HEK293 (cell line): ENCODE measurements around the gene MXI1.
"Not testable (repeated sequence)": the region's sequence is repeated elsewhere in the genome, so short reads cannot be mapped to it uniquely, and the experiment has no call there.

Experiments
- CTCF ChIA-PET: fragments of 350-600 bp; formaldehyde crosslinking; extraction: SDS; loops from one replicate; lab custom pipeline; 2021; ENCODE audit warnings: antibody characterized with exemption; lab: Yijun Ruan, JAX
- POLR2A ChIA-PET: fragments of 300-600 bp; formaldehyde crosslinking; extraction: SDS; loops from one replicate; lab custom pipeline; 2020; ENCODE audit warnings: antibody characterized with exemption, inconsistent platforms; lab: Yijun Ruan, JAX
- H3K27ac ChIP-seq: fragments of 200-500 bp; sonication (Bioruptor generic); 2 replicates; pipeline ENCODE4 v1.5.1; 2014; ENCODE audit warnings: low read depth, low read length, control low read depth, inconsistent platforms; ENCODE audit errors: extremely low read depth
- H3K36me3 ChIP-seq, 2 experiments: fragments of 200-500 bp in 1 of 2; sonication (Bioruptor generic) in 1 of 2; 1 replicate in 1 of 2; 2 replicates in 1 of 2; pipeline ENCODE4 v1.5.1; 2014 to 2017; ENCODE audit warnings: inconsistent platforms in 2 of 2, low read length in 2 of 2; ENCODE audit not compliant: control insufficient read depth in 2 of 2, insufficient read depth in 1 of 2
- H3K4me1 ChIP-seq: fragments of 200-500 bp; sonication (Bioruptor generic); 2 replicates; pipeline ENCODE4 v1.5.1; 2014; ENCODE audit warnings: mild to moderate bottlenecking, low read length, inconsistent platforms; ENCODE audit not compliant: control insufficient read depth, insufficient read depth
- H3K4me3 ChIP-seq: 2 replicates; pipeline ENCODE4 v1.5.1; 2011; ENCODE audit warnings: low read depth, mild to moderate bottlenecking, control low read depth, low read length, moderate library complexity
- H3K9me3 ChIP-seq: fragments of 200-500 bp; sonication (Bioruptor generic); 2 replicates; pipeline ENCODE4 v1.5.1; 2014; ENCODE audit warnings: low read depth, low read length, inconsistent platforms; ENCODE audit not compliant: control insufficient read depth, insufficient read depth
- GLI4 ChIP-seq: fragments of 450-650 bp; formaldehyde crosslinking; IDR thresholded peaks from 2 replicates; pipeline ENCODE4 v1.5.1; 2016; ENCODE audit warnings: missing biosample characterization, missing genetic modification characterization
- KLF9 ChIP-seq: fragments of 450-650 bp; formaldehyde crosslinking; IDR thresholded peaks from 2 replicates; pipeline ENCODE4 v1.5.1; 2016; ENCODE audit warnings: missing biosample characterization, missing genetic modification characterization, low read depth
- SCRT2 ChIP-seq: fragments of 450-650 bp; formaldehyde crosslinking; IDR thresholded peaks from 2 replicates; pipeline ENCODE4 v1.5.1; 2016; ENCODE audit warnings: missing biosample characterization, missing genetic modification characterization
- ZFP37 ChIP-seq: fragments of 450-650 bp; formaldehyde crosslinking; IDR thresholded peaks from 2 replicates; pipeline ENCODE4 v1.5.1; 2016; ENCODE audit warnings: missing biosample characterization, missing genetic modification characterization
- ZNF146 ChIP-seq: fragments of 450-650 bp; formaldehyde crosslinking; IDR thresholded peaks from 2 replicates; pipeline ENCODE4 v1.5.1; 2016; ENCODE audit warnings: missing biosample characterization, missing genetic modification characterization
- ZNF426 ChIP-seq: fragments of 450-650 bp; formaldehyde crosslinking; IDR thresholded peaks from 2 replicates; pipeline ENCODE4 v1.5.1; 2017; ENCODE audit warnings: missing biosample characterization, missing genetic modification characterization, mild to moderate bottlenecking, inconsistent platforms, moderate library complexity
- ZNF580 ChIP-seq: fragments of 450-650 bp; formaldehyde crosslinking; IDR thresholded peaks from 2 replicates; pipeline ENCODE4 v1.5.1; 2016; ENCODE audit warnings: missing biosample characterization, missing genetic modification characterization
- TF ChIP-seq, protein P1 (sequence below): fragments of 450-650 bp; formaldehyde crosslinking; IDR thresholded peaks from 2 replicates; pipeline ENCODE4 v1.5.1; 2017; ENCODE audit warnings: missing biosample characterization, missing genetic modification characterization

Gene MXI1

GRCh38 chr10:110242511-110242910, 35.1 kb downstream of the MXI1 start:
- H3K36me3 ChIP-seq: peaks cover 9 to 10% of the 10 kb centered on the region in 2 experiments; a peak in 2 of 3 replicates
- TF ChIP-seq ZNF426 (tag by site-specific recombination): no peak
- TF ChIP-seq, protein P1, sequence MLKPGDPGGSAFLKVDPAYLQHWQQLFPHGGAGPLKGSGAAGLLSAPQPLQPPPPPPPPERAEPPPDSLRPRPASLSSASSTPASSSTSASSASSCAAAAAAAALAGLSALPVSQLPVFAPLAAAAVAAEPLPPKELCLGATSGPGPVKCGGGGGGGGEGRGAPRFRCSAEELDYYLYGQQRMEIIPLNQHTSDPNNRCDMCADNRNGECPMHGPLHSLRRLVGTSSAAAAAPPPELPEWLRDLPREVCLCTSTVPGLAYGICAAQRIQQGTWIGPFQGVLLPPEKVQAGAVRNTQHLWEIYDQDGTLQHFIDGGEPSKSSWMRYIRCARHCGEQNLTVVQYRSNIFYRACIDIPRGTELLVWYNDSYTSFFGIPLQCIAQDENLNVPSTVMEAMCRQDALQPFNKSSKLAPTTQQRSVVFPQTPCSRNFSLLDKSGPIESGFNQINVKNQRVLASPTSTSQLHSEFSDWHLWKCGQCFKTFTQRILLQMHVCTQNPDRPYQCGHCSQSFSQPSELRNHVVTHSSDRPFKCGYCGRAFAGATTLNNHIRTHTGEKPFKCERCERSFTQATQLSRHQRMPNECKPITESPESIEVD (tag by site-specific recombination): peak; percentile 62; the same call in 1 of the 2 replicates
- TF ChIP-seq SCRT2 (tag by site-specific recombination): 0 out of 2 replicates have a peak, but pooled peaks have one; percentile 22
- H3K4me3 ChIP-seq: no peak overlapping the region
- no peaks in the 10 kb centered on the region for H3K9me3 ChIP-seq
- ChIA-PET CTCF (interaction anchor here (0.7 to 1.1 kb wide), 2 partner anchors 37 to 44 kb away, joined by 3 to 4 read pairs; no protein-coding TSS in a partner anchor), POLR2A (interaction anchor here (0.9 kb wide), 1 partner anchor 21 kb away, joined by 3 read pairs; no protein-coding TSS in a partner anchor)
- peaks cover 15% of the 10 kb centered on the region for H3K4me1 ChIP-seq
- no peak overlapping the region for H3K27ac ChIP-seq

- Histone ChIP-seq H3K4me3 (no peak overlapping the region), H3K36me3 (peaks cover 4 to 10% of the 10 kb centered on the region in 2 experiments; a peak in 2 of 3 replicates), H3K27ac (no peak overlapping the region), H3K9me3 (no peaks in the 10 kb centered on the region), H3K4me1 (peaks cover 15% of the 10 kb centered on the region)
- POLR2A ChIA-PET: no interaction called here
- CTCF ChIA-PET: interaction anchor here (0.7 to 1.1 kb wide), 3 partner anchors 13 to 34 kb away, joined by 3 read pairs; no protein-coding TSS in a partner anchor
- no peak for TF ChIP-seq ZFP37
- no peak for TF ChIP-seq KLF9 (tag by site-specific recombination)
- TF ChIP-seq GLI4: no peak
- TF ChIP-seq, all 188 proteins: peak for 0
Observed at GRCh38 chr10:110244550-110244949, 37.1 kb downstream of the MXI1 start.

DNA sequence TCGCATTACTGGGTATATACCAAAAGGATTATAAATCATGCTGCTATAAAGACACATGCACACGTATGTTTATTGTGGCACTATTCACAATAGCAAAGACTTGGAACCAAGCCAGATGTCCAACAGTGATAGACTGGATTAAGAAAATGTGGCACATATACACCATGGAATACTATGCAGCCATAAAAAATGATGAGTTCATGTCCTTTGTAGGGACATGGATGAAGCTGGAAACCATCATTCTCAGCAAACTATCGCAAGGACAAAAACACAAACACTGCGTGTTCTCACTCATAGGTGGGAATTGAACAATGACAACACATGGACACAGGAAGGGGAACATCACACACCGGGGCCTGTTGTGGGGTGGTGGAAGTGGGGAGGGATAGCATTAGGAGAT, 40.4 kb downstream of the MXI1 start:
- H3K4me3 ChIP-seq, CTCF ChIA-PET, H3K9me3 ChIP-seq, POLR2A ChIA-PET, H3K27ac ChIP-seq: not testable (repeated sequence)
- Histone ChIP-seq H3K4me1 (peaks cover 12% of the 10 kb centered on the region; the same call in 1 of the 2 replicates), H3K36me3 (peaks cover 4 to 10% of the 10 kb centered on the region in 2 experiments; a peak in 2 of 3 replicates)
- peak; percentile 69; the same call in 1 of the 2 replicates for TF ChIP-seq ZNF580 (tag by site-specific recombination)
- peak; percentile 95 for TF ChIP-seq ZNF146

- Histone ChIP-seq H3K4me1 (peaks cover 10% of the 10 kb centered on the region; the same call in 1 of the 2 replicates), H3K36me3 (peaks cover 4 to 10% of the 10 kb centered on the region in 2 experiments; a peak in 2 of 3 replicates)
- CTCF ChIA-PET, H3K27ac ChIP-seq, H3K4me3 ChIP-seq, H3K9me3 ChIP-seq: not testable (repeated sequence)
- POLR2A ChIA-PET: interaction anchor here (1.0 kb wide), 1 partner anchor 242 kb away, joined by 3 read pairs; no protein-coding TSS in a partner anchor
Observed at GRCh38 chr10:110249489-110249888, 42.1 kb downstream of the MXI1 start.

- H3K4me3 ChIP-seq, H3K9me3 ChIP-seq, H3K27ac ChIP-seq, H3K36me3 ChIP-seq: not testable (repeated sequence)
- peaks cover 10% of the 10 kb centered on the region; the same call in 1 of the 2 replicates for H3K4me1 ChIP-seq
- CTCF ChIA-PET: interaction anchor here (0.6 kb wide), 1 partner anchor 29 kb away, joined by 5 read pairs; no protein-coding TSS in a partner anchor
- POLR2A ChIA-PET: interaction anchor here (0.7 to 0.9 kb wide), 2 partner anchors 12 to 126 kb away, joined by 3 to 7 read pairs; no protein-coding TSS in a partner anchor
Observed at GRCh38 chr10:110251392-110251791, 44.0 kb downstream of the MXI1 start.
